Activated CD8-positive, alpha-beta memory T cell treated with anti-CD3 and anti-CD28 coated beads, Interleukin-2, amount 50 U/mL, for 4 hours (primary cell): ENCODE measurements around the gene CIAO2B.
"Not testable (repeated sequence)": the region's sequence is repeated elsewhere in the genome, so short reads cannot be mapped to it uniquely, and the experiment has no call there.

Source experiments
- DNase-seq: peaks from one replicate; pipeline ENCODE4 v3.0.0-alpha.2; 2020

The CIAO2B gene

DNA sequence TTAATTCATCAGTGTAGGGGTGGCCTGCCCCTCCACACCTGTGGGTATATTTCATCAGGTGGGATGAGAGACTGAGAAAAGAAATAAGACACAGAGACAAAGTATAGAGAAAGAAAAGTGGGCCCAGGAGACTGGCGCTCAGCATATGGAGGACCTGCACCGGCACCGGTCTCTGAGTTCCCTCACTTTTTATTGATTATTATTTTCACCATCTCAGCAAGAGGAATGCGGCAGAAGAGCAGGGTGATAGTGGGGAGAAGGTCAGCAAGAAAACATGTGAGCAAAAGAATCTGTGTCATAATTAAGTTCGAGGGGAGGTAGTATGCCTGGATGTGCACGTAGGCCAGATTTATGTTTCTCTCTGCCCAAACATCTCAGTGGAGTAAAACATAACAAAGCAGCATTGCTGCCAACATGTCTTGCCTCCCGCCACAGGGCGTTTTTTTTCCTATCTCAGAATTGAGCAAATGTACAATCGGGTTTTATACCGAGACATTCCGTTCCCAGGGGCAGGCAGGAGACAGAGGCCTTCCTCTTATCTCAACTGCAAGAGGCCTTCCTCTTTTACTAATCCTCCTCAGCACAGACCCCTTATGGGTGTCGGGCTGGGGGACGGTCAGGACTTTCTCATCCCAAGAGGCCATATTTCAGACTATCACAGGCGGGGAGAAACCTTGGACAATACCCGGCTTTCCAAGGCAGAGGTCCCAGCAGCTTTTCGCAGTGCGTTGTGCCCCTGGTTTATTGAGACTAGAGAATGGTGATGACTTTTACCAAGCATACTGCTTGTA, 21.4 kb upstream of the CIAO2B start:
- DNase-seq, result not testable (repeated sequence)

GRCh38 chr16:66954097-66954659, 20.0 kb upstream of the CIAO2B start:
- peak; percentile 74 for DNase-seq

- DNase-seq, result no peak
Measured at GRCh38 chr16:66953462-66954096, 19.4 kb upstream of the CIAO2B start.

GRCh38 chr16:66952430-66953110, 18.4 kb upstream of the CIAO2B start:
- DNase-seq, result no peak

GRCh38 chr16:66950971-66951790, 17.0 kb upstream of the CIAO2B start:
- no peak for DNase-seq

DNA sequence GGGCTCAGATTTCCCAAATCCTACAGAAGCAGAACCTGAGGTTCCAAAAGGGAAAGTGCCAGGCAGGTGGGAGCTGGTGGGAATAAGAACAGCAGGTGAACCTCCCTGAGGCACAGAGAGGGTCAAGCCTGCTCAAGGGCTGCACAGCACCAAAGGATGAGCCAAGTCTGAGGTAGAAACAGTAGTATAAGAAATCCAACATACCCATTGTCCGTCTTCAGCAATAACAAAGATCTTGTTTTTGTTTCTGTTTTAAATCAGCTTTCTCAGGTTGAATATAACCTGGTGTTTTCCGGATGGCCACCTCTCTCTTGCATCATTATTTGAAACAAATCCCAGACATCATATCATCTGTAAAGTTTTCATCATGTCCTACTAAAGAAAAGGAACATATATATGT, 16.2 kb upstream of the CIAO2B start:
- DNase-seq, result no peak

DNA sequence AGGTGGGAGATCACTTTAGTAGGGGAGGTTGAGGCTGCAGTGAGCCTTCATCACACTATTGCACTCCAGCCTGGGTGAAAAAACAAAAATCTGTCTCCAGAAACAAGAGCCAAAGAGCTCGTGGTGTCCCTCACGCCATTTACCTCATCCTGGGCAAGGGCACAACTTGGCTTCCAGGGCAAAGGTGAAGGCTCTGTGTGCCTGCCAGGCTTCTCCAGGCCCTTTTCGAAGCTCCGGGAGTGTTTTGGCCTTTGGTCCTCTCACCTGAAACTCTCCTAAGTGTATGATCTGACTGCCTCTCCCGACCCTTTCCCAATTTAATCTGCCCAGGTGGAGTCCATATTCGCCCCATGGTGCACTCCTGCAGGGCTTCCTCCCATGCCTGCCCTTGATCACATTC, 15.3 kb upstream of the CIAO2B start:
- DNase-seq, result no peak

- DNase-seq, result no peak
Measured at GRCh38 chr16:66948837-66949225, 14.6 kb upstream of the CIAO2B start.

GRCh38 chr16:66948134-66948836, 14.1 kb upstream of the CIAO2B start:
- DNase-seq, result no peak

- peak; percentile 86 for DNase-seq
Measured at GRCh38 chr16:66947302-66948065, 13.3 kb upstream of the CIAO2B start.

DNA sequence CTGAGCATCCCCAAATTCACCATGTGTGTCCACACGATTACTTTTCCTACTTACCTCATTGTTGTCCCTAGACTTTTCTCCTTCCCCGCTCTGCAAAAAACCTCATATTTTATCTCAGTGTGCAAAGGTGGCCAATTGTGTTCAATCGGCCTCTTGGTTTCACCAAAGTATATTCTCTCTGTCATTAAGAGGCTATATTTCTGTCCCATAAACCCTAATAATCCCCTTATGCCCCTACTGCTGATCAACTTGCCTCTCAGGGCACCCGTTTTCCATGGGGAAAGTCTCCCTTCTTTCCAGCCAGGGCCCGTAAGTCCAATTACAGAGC, 12.7 kb upstream of the CIAO2B start:
- DNase-seq, result no peak

GRCh38 chr16:66946541-66946940, 12.3 kb upstream of the CIAO2B start:
- no peak for DNase-seq

DNA sequence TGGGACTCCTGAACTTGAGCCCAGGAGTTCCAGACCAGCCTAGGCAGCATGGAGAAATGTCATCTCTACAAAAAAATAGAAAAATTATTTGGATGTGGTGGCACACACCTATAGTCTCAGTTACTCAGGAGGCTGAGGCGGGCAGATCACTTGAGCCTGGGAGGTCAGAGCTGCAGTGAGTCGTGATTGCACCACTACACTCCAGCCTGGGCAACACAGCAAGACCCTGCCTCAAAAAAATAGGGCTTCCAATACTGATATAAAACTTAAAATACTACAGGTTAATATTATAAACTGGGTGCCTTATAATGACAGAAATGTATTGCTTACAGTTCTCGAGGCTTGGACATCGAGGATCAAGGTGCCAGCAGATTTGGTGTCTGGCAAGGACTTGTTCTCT, 11.7 kb upstream of the CIAO2B start:
- DNase-seq, result no peak

DNA sequence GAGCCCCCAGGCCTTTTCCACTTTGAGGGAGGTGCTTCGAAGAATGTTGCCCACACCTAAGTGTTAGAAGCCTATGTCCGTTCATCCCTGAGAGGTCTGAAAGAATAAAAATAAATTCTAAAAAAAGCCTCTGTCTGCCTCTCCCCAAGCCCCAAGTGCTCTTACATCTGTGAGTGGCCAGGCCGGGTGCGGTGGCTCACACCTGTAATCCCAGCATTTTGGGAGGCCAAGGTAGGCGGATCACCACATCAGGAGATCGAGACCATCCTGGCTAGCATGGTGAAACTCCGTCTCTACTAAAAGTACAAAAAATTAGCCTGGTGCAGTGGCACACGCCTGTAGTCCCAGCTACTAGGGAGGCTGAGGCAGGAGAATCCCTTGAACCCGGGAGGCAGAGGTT, 10.8 kb upstream of the CIAO2B start:
- DNase-seq, result not testable (repeated sequence)

DNA sequence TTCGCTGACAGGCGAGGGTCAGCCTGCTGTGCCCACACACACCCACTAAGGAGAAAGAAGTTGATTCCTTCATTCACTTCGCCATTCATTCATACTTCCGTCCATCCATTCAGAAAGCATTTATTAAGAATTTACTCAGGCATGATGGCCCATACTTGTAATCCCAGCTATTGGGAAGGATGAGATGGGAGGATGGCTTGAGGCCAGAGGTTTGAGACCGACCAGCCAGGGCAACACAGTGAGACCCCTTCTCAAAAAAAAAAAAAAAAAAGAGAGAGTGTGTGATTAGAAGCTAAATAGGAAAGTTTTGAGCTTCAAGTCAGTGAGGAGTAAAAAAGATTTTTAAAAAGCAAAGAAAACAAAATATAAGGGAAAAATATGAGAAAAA, 9.8 kb upstream of the CIAO2B start:
- DNase-seq, result no peak

GRCh38 chr16:66943426-66944053, 9.3 kb upstream of the CIAO2B start:
- no peak for DNase-seq

- DNase-seq, result no peak
Measured at GRCh38 chr16:66942981-66943380, 8.8 kb upstream of the CIAO2B start.

DNA sequence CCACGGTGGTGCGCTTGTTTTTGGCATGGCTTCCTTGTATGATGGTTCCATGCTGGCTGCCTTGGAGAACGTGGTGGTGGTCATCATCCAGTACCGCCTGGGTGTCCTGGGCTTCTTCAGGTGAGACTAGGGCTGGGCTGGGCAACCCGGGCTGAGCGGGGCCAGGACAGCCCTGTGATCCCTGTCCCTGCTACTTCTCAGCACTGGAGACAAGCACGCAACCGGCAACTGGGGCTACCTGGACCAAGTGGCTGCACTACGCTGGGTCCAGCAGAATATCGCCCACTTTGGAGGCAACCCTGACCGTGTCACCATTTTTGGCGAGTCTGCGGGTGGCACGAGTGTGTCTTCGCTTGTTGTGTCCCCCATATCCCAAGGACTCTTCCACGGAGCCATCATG, 6.0 kb upstream of the CIAO2B start:
- DNase-seq, result no peak

DNA sequence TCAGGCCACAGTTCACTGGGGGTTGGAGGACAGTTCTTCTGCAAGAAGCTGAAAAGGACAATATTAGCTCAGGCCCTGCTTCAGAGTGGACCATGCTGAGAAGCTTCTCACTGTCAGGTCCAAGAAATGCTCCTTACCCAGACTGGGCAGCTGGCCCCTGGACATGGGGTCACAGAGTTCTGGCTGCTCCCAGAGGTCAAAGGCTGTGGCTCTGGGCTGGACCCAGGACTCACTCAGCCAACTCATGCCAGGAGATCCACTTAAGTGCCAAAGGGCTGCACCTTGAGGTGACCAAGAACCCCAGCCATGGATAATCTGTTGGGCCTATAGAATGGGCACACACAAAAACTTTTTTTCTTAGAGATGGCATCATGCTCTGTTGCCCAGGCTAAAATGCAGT, 5.2 kb upstream of the CIAO2B start:
- no peak for DNase-seq

GRCh38 chr16:66937725-66938337, 3.6 kb upstream of the CIAO2B start:
- no peak for DNase-seq
